GM23248 (cell line): ENCODE measurements around the gene MYO16.

Experiments used
- EZH2 ChIP-seq: fragments of 200-600 bp; sonication (generic); IDR thresholded peaks from 2 replicates; pipeline ENCODE4 v1.6.1; 2018; ENCODE audit warnings: antibody characterized with exemption, mild to moderate bottlenecking; ENCODE audit not compliant: insufficient read depth, poor library complexity, severe bottlenecking
- EZH2phosphoT487 ChIP-seq: fragments of 200-600 bp; sonication (generic); IDR thresholded peaks from 2 replicates; pipeline ENCODE4 v1.6.1; 2018; ENCODE audit warnings: antibody characterized with exemption, moderate library complexity, mild to moderate bottlenecking, low read depth; ENCODE audit not compliant: insufficient read depth

GRCh38 chr13:109220631-109221030 lies 591.2 kb downstream of the MYO16 start:
- TF ChIP-seq EZH2phosphoT487 (no peak), EZH2 (no peak)
